H1 (cell line): ENCODE results near the gene FAAH2. TPM values are rescaled to one million over a fixed set of nuclear protein-coding genes. Genes with fewer than 3 reads are reported as not detected.

ENCODE experiments used
- CTCF ChIA-PET: fragments of 300-600 bp; sonication (Branson Sonifier 250); formaldehyde crosslinking; loops from one replicate; lab custom pipeline; 2021; ENCODE audit not compliant: partially characterized antibody; lab: Charles Lee
- POLR2A ChIA-PET: fragments of 300-600 bp; sonication (Branson Sonifier 250); formaldehyde crosslinking; loops from one replicate; lab custom pipeline; 2021; ENCODE audit warnings: inconsistent platforms; ENCODE audit not compliant: partially characterized antibody; lab: Charles Lee
- DNase-seq, 2 experiments: peaks; one replicate each; pipeline versions ENCODE4 v3.0.0 to v3.0.0-alpha.2; 2010 to 2022; ENCODE audit warnings: low spot score in 2 of 2, low read depth in 1 of 2, mixed read lengths in 1 of 2
- FAIRE-seq: peaks from 2 replicates; lab custom pipeline; 2011; peaks lifted over from hg19 to GRCh38; lab: Jason Lieb, UNC
- H2AFZ ChIP-seq: 2 replicates; pipeline ENCODE4 v1.8.1; 2012; ENCODE audit warnings: low read length, inconsistent platforms
- H2AK5ac ChIP-seq: 2 replicates; pipeline ENCODE4 v1.6.1; 2013; ENCODE audit warnings: low read depth, low read length
- H2BK120ac ChIP-seq: replicated peaks from 2 replicates; pipeline ENCODE3; 2013; ENCODE audit warnings: low read depth, low read length, inconsistent platforms
- H2BK12ac ChIP-seq: 2 replicates; pipeline ENCODE4 v1.6.1; 2013; ENCODE audit warnings: low read depth, low read length
- H2BK15ac ChIP-seq: 2 replicates; pipeline ENCODE4 v1.6.1; 2013; ENCODE audit warnings: low read length
- H2BK20ac ChIP-seq: 2 replicates; pipeline ENCODE4 v1.6.1; 2013; ENCODE audit warnings: low read length
- H2BK5ac ChIP-seq: 2 replicates; pipeline ENCODE4 v1.6.1; 2013; ENCODE audit warnings: low read depth, low read length
- H3K14ac ChIP-seq: 2 replicates; pipeline ENCODE4 v1.6.1; 2013; ENCODE audit warnings: inconsistent platforms; ENCODE audit not compliant: insufficient read length
- H3K18ac ChIP-seq: 2 replicates; pipeline ENCODE4 v1.6.1; 2013; ENCODE audit warnings: low read length; ENCODE audit errors: extremely low read depth
- H3K23ac ChIP-seq: 2 replicates; pipeline ENCODE4 v1.6.1; 2013; ENCODE audit warnings: inconsistent platforms; ENCODE audit not compliant: insufficient read length
- H3K23me2 ChIP-seq: 2 replicates; pipeline ENCODE4 v1.6.1; 2013; ENCODE audit warnings: low read depth, low read length
- H3K27ac ChIP-seq: 2 replicates; pipeline ENCODE4 v1.6.1; 2011; ENCODE audit warnings: low read depth, low read length, inconsistent platforms
- H3K27me3 ChIP-seq, 4 experiments: replicated peaks in 1 of 4; 1 replicate in 1 of 4; 2 replicates in 3 of 4; pipeline versions ENCODE4 v1.6.1 to v1.8.1; 2011 to 2013; ENCODE audit warnings: low read length in 3 of 4, mild to moderate bottlenecking in 3 of 4, inconsistent platforms in 2 of 4, mixed read lengths in 2 of 4, moderate library complexity in 1 of 4; ENCODE audit not compliant: control insufficient read depth in 3 of 4, insufficient read depth in 3 of 4; ENCODE audit errors: extremely low read depth in 1 of 4
- H3K36me3 ChIP-seq, 4 experiments: 2 replicates each; pipeline versions ENCODE4 v1.6.1 to v1.8.1; 2011 to 2013; ENCODE audit warnings: mild to moderate bottlenecking in 4 of 4, low read length in 3 of 4, moderate library complexity in 2 of 4, control low read depth in 1 of 4, inconsistent platforms in 1 of 4; ENCODE audit not compliant: insufficient read depth in 4 of 4, control insufficient read depth in 2 of 4
- H3K4ac ChIP-seq: replicated peaks from 2 replicates; pipeline ENCODE3; 2013; ENCODE audit warnings: low read length, low read depth, mixed read lengths, inconsistent platforms; ENCODE audit not compliant: insufficient read length
- H3K4me1 ChIP-seq, 4 experiments: replicated peaks in 1 of 4; 1 replicate in 1 of 4; 2 replicates in 3 of 4; pipeline versions ENCODE4 v1.6.1 to v1.8.1; 2011 to 2013; ENCODE audit warnings: low read length in 3 of 4, inconsistent platforms in 2 of 4, mixed read lengths in 1 of 4; ENCODE audit not compliant: insufficient read depth in 4 of 4, control insufficient read depth in 3 of 4
- H3K4me2 ChIP-seq, 2 experiments: 2 replicates each; pipeline versions ENCODE4 v1.6.1 to v1.8.1; 2011 to 2013; ENCODE audit warnings: low read depth in 2 of 2, low read length in 2 of 2, control low read depth in 1 of 2, inconsistent platforms in 1 of 2, mild to moderate bottlenecking in 1 of 2; ENCODE audit not compliant: insufficient read depth in 1 of 2
- H3K4me3 ChIP-seq, 4 experiments: fragments of 200-600, 300-600 bp in 1 of 4; sonication (generic), shearing (Covaris generic), sonication (Bioruptor Twin) in 1 of 4; 2 replicates each; pipeline versions ENCODE4 v1.5.1 to v1.8.1; 2011 to 2016; ENCODE audit warnings: low read length in 4 of 4, low read depth in 3 of 4, control low read depth in 2 of 4, inconsistent platforms in 2 of 4, mild to moderate bottlenecking in 2 of 4, mixed read lengths in 1 of 4, moderate library complexity in 1 of 4; ENCODE audit not compliant: insufficient read depth in 2 of 4; ENCODE audit errors: extremely low read depth in 1 of 4
- H3K56ac ChIP-seq: replicated peaks from 2 replicates; pipeline ENCODE3; 2013; ENCODE audit warnings: low read depth, mild to moderate bottlenecking, mixed read lengths, low read length, inconsistent platforms; ENCODE audit not compliant: insufficient read length
- H3K79me1 ChIP-seq: 2 replicates; pipeline ENCODE4 v1.6.1; 2013; ENCODE audit warnings: low read depth, low read length, control low read depth
- H3K79me2 ChIP-seq, 2 experiments: 2 replicates each; pipeline versions ENCODE4 v1.6.1 to v1.8.1; 2012 to 2013; ENCODE audit warnings: low read length in 2 of 2, mild to moderate bottlenecking in 2 of 2, inconsistent platforms in 1 of 2; ENCODE audit not compliant: insufficient read depth in 2 of 2, control insufficient read depth in 1 of 2
- H3K9ac ChIP-seq, 4 experiments: replicated peaks in 1 of 4; 1 replicate in 1 of 4; 2 replicates in 3 of 4; pipeline versions ENCODE4 v1.6.1 to v1.8.1; 2011 to 2013; ENCODE audit warnings: low read depth in 3 of 4, low read length in 3 of 4, control low read depth in 2 of 4, mild to moderate bottlenecking in 2 of 4, moderate library complexity in 2 of 4, inconsistent platforms in 1 of 4; ENCODE audit errors: extremely low read depth in 1 of 4
- H3K9me3 ChIP-seq, 2 experiments: 2 replicates each; pipeline versions ENCODE4 v1.6.1 to v1.8.1; 2012 to 2013; ENCODE audit warnings: mild to moderate bottlenecking in 2 of 2, moderate library complexity in 2 of 2, control low read depth in 1 of 2, inconsistent platforms in 1 of 2, low read depth in 1 of 2, low read length in 1 of 2, mixed read lengths in 1 of 2; ENCODE audit not compliant: insufficient read depth in 2 of 2
- H4K20me1 ChIP-seq, 2 experiments: replicated peaks in 1 of 2; 2 replicates each; pipeline versions ENCODE3 to v1.8.1; 2011 to 2013; ENCODE audit warnings: inconsistent platforms in 2 of 2, low read length in 2 of 2, mild to moderate bottlenecking in 1 of 2; ENCODE audit not compliant: insufficient read depth in 2 of 2, control insufficient read depth in 1 of 2
- H4K5ac ChIP-seq: 2 replicates; pipeline ENCODE4 v1.6.1; 2013; ENCODE audit warnings: low read length, low read depth, mixed read lengths, inconsistent platforms; ENCODE audit not compliant: insufficient read length
- H4K8ac ChIP-seq: 2 replicates; pipeline ENCODE4 v1.8.0; 2013; ENCODE audit warnings: mild to moderate bottlenecking, moderate library complexity, low read length, inconsistent platforms; ENCODE audit not compliant: insufficient read depth; ENCODE audit errors: extremely low read depth
- H4K91ac ChIP-seq: replicated peaks from 2 replicates; pipeline ENCODE3; 2013; ENCODE audit warnings: low read length, mixed read lengths, inconsistent platforms; ENCODE audit not compliant: insufficient read length
- CBX5 ChIP-seq: fragments of 300-800, 300-1000 bp; sonication (generic); IDR thresholded peaks from 2 replicates; pipeline ENCODE4 v1.7.1; 2016; ENCODE audit warnings: antibody characterized with exemption, low read length, low read depth
- CHD1 ChIP-seq: IDR thresholded peaks from 2 replicates; pipeline ENCODE4 v1.6.1; 2012; ENCODE audit warnings: low read depth, low read length, improper control_type of control experiment
- CREB1 ChIP-seq: IDR thresholded peaks from 2 replicates; pipeline ENCODE4 v1.6.1; 2012; ENCODE audit warnings: inconsistent platforms
- EZH2 ChIP-seq: fragments of 200-600 bp; sonication (generic); IDR thresholded peaks from 2 replicates; pipeline ENCODE4 v1.7.1; 2012; ENCODE audit warnings: low read depth, mild to moderate bottlenecking, moderate library complexity, low read length, inconsistent platforms; ENCODE audit not compliant: severe bottlenecking
- FOSL1 ChIP-seq: IDR thresholded peaks from 2 replicates; pipeline ENCODE4 v1.6.1; 2011; ENCODE audit warnings: mild to moderate bottlenecking, low read depth, low read length, moderate library complexity; ENCODE audit not compliant: insufficient read depth
- HDAC2 ChIP-seq, 2 experiments: fragments of 300-600 bp in 1 of 2; sonication (generic) in 1 of 2; IDR thresholded peaks; 2 replicates each; pipeline ENCODE4 v1.6.1; 2011 to 2012; ENCODE audit warnings: low read depth in 2 of 2, low read length in 2 of 2, mild to moderate bottlenecking in 2 of 2, moderate library complexity in 2 of 2, borderline replicate concordance in 1 of 2, inconsistent platforms in 1 of 2
- HDAC6 ChIP-seq: IDR thresholded peaks from one replicate; pipeline ENCODE4 v1.7.1; 2012; ENCODE audit warnings: low read depth, mild to moderate bottlenecking, inconsistent platforms, low read length, moderate library complexity
- KDM1A ChIP-seq: fragments of 200-600, 300-600 bp; sonication (generic); IDR thresholded peaks from 2 replicates; pipeline ENCODE4 v1.7.1; 2016; ENCODE audit warnings: mild to moderate bottlenecking, low read length, borderline replicate concordance
- MAFK ChIP-seq: IDR thresholded peaks from 2 replicates; pipeline ENCODE4 v1.6.1; 2012; ENCODE audit warnings: low read depth, mild to moderate bottlenecking, improper control_type of control experiment, low read length
- POU5F1 ChIP-seq: IDR thresholded peaks from 2 replicates; pipeline ENCODE4 v1.6.1; 2011; ENCODE audit warnings: low read depth, mild to moderate bottlenecking, low read length, moderate library complexity
- SIRT6 ChIP-seq: IDR thresholded peaks from one replicate; pipeline ENCODE4 v1.7.1; 2012; ENCODE audit warnings: low read length, inconsistent platforms
- SUZ12 ChIP-seq: fragments of 200-600 bp; sonication (generic); IDR thresholded peaks from 2 replicates; pipeline ENCODE4 v1.6.1; 2012; ENCODE audit warnings: mild to moderate bottlenecking, inconsistent platforms, low read length, moderate library complexity, mixed read lengths
- TAF7 ChIP-seq: optimal IDR thresholded peaks from 2 replicates; pipeline ENCODE3; 2011; ENCODE audit warnings: low read depth, mild to moderate bottlenecking, inconsistent platforms, low read length, moderate library complexity, borderline replicate concordance
- TBP ChIP-seq: IDR thresholded peaks from 2 replicates; pipeline ENCODE4 v1.6.1; 2011; ENCODE audit warnings: low read depth, low read length, improper control_type of control experiment
- WGBS, 2 experiments: shearing (Covaris generic) in 1 of 2; methylation state at CpG; one replicate each; pipeline versions ENCODE4 v1.1.6 to v1.1.7; 2013 to 2015; ENCODE audit warnings: low lambda C conversion rate in 2 of 2, mixed read lengths in 2 of 2, inconsistent platforms in 1 of 2, low coverage in 1 of 2, missing lambda C conversion rate in 1 of 2; ENCODE audit not compliant: insufficient replicate concordance in 2 of 2, insufficient coverage in 1 of 2, insufficient read length in 1 of 2; ENCODE audit errors: extremely low coverage in 1 of 2, missing lambda C conversion rate in 1 of 2; 5-methylcytosine and 5-hydroxymethylcytosine counted together
- polyA plus RNA-seq, 7 experiments: library from polyadenylated mRNA; depleted of rRNA in 3 of 7; stranded (reverse) in 5 of 7; unstranded in 2 of 7; fragments of >200 nt in 5 of 7; fragments of 200-250 nt in 2 of 7; gene quantifications; 1 replicate in 5 of 7; 2 replicates in 1 of 7; 4 replicates in 1 of 7; pipeline versions ENCODE4 v1.2.1 to v1.2.3, GENCODE V29; 2011 to 2013; ENCODE audit warnings: missing spikeins in 2 of 7, mixed read lengths in 2 of 7
- total RNA-seq: library from RNA; stranded (reverse); fragmentation: NEBNext Ultra II Directional; extraction: Animal tissue kit (Norgen Biotek cat#: 25700); gene quantifications from 2 replicates; pipeline ENCODE4 v1.2.1, GENCODE V29; 2021
- TF ChIP-seq, protein P1 (sequence below): IDR thresholded peaks from 2 replicates; pipeline ENCODE4 v1.6.1; 2012; ENCODE audit warnings: inconsistent platforms

Gene FAAH2
- total and polyA plus RNA-seq, 2 of the 8 experiments (the other 6 are each of a cell fraction or from before 2014, with no cell fraction given) = 3.6 to 4.4 TPM

GRCh38 chrX:57368158-57368557, 81.7 kb downstream of the FAAH2 start:
- H3K36me3 ChIP-seq = no peaks in the 10 kb centered on the region
- ChIA-PET CTCF (interaction anchor here (0.6 to 0.8 kb wide), 3 partner anchors 48 to 211 kb away, joined by 3 read pairs; no protein-coding TSS in a partner anchor), POLR2A (no interaction called here)
- H3K4me2 ChIP-seq = no peak overlapping the region
- no peak overlapping the region for H2AK5ac ChIP-seq
- no peak overlapping the region for H4K8ac ChIP-seq
- WGBS, 2 experiments = 100% methylated on average over 1 of the region's 1 CpG; no CpG with 5 or more reads in 1 of the 2 experiments
- H3K79me2 ChIP-seq = no peaks in the 10 kb centered on the region
- H2AFZ ChIP-seq = no peak overlapping the region
- no peak overlapping the region for H2BK15ac ChIP-seq
- H3K9me3 ChIP-seq = no peaks in the 10 kb centered on the region
- no peak overlapping the region for H4K5ac ChIP-seq
- H3K23me2 ChIP-seq = no peaks in the 10 kb centered on the region
- no peak overlapping the region for H2BK120ac ChIP-seq
- H4K20me1 ChIP-seq = no peaks in the 10 kb centered on the region
- no peak overlapping the region for H3K14ac ChIP-seq
- H3K18ac ChIP-seq = no peak overlapping the region
- no peak overlapping the region for H3K56ac ChIP-seq
- no peak for FAIRE-seq
- no peak overlapping the region for H3K4ac ChIP-seq
- no peak overlapping the region for H3K4me3 ChIP-seq
- no peak overlapping the region for H2BK5ac ChIP-seq
- no peak overlapping the region for H2BK20ac ChIP-seq
- DNase-seq = no peak
- no peak overlapping the region for H3K27ac ChIP-seq
- H3K23ac ChIP-seq = no peak overlapping the region
- no peaks in the 10 kb centered on the region for H3K27me3 ChIP-seq
- H4K91ac ChIP-seq = no peak overlapping the region
- no peaks in the 10 kb centered on the region for H3K79me1 ChIP-seq
- H2BK12ac ChIP-seq = no peak overlapping the region
- no peaks in the 10 kb centered on the region; a peak in 1 of 7 replicates for H3K4me1 ChIP-seq
- H3K9ac ChIP-seq = no peak overlapping the region
- TF ChIP-seq KDM1A (no peak), TAF7 (no peak), EZH2 (no peak), SUZ12 (no peak), SIRT6 (no peak), CHD1 (no peak), POU5F1 (no peak), CBX5 (no peak), HDAC2 (IDR thresholded peaks at IDR 0.05; ENCODE audit: borderline replicate concordance in 1 of 2, low read depth in 2 of 2, low read length in 2 of 2) (no peak), FOSL1 (no peak), HDAC6 (no peak), TBP (no peak), CREB1 (no peak), MAFK (no peak)
- TF ChIP-seq, protein P1, sequence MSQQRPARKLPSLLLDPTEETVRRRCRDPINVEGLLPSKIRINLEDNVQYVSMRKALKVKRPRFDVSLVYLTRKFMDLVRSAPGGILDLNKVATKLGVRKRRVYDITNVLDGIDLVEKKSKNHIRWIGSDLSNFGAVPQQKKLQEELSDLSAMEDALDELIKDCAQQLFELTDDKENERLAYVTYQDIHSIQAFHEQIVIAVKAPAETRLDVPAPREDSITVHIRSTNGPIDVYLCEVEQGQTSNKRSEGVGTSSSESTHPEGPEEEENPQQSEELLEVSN = no peak
